GM12878 (cell line): ENCODE results near the gene ZNF860. TPM values are rescaled to one million over a fixed set of nuclear protein-coding genes. Genes with fewer than 3 reads are reported as not detected.

ENCODE experiments used
- ATAC-seq: fragments of 200-7000 bp; cut with Tn5 transposase; 3 replicates; pipeline ENCODE4 v1.9.1; 2020; ENCODE audit warnings: mild to moderate bottlenecking, moderate library complexity
- BruUV-seq: library from RNA; stranded (reverse); fragments of 400-500 nt; replicated peaks from 2 replicates; lab custom pipeline; 2021; lab: Mats Ljungman, UMichigan
- CTCF ChIA-PET: fragments of 300-600 bp; sonication (Branson Sonifier 250); formaldehyde crosslinking; extraction: SDS; loops from one replicate; lab custom pipeline; 2021; ENCODE audit warnings: inconsistent platforms; lab: Yijun Ruan, JAX
- POLR2A ChIA-PET: fragments of 350-600 bp; formaldehyde crosslinking; extraction: SDS; loops from one replicate; lab custom pipeline; 2021; ENCODE audit warnings: inconsistent platforms; lab: Charles Lee
- RAD21 ChIA-PET: fragments of 300-600 bp; sonication (Branson Sonifier 250); formaldehyde crosslinking; loops from one replicate; lab custom pipeline; 2023; ENCODE audit warnings: antibody characterized with exemption; ENCODE audit not compliant: unreplicated experiment; lab: Charles Lee
- SMC1A ChIA-PET: fragments of 300-600 bp; sonication (Branson Sonifier 250); formaldehyde crosslinking; loops from one replicate; lab custom pipeline; 2023; ENCODE audit not compliant: unreplicated experiment, uncharacterized antibody; lab: Charles Lee
- DNase-seq: peaks from one replicate; pipeline ENCODE4 v3.0.0-alpha.2; 2011; ENCODE audit warnings: low read depth, low spot score
- FAIRE-seq: peaks from 3 replicates; lab custom pipeline; 2011; peaks lifted over from hg19 to GRCh38; lab: Jason Lieb, UNC
- H2AFZ ChIP-seq: 2 replicates; pipeline ENCODE4 v1.6.0; 2011; ENCODE audit warnings: low read depth, low read length, control low read depth; ENCODE audit not compliant: control insufficient read depth
- H3K27ac ChIP-seq: 2 replicates; pipeline ENCODE4 v1.5.1; 2011; ENCODE audit warnings: control low read depth; ENCODE audit not compliant: control insufficient read depth, insufficient read depth
- H3K27me3 ChIP-seq, 2 experiments: replicated peaks in 1 of 2; 2 replicates each; pipeline versions ENCODE4 v1.6.0 to v1.6.1; 2011; ENCODE audit warnings: low read length in 1 of 2; ENCODE audit not compliant: control insufficient read depth in 2 of 2, insufficient read depth in 2 of 2
- H3K36me3 ChIP-seq, 2 experiments: 2 replicates each; pipeline ENCODE4 v1.5.1; 2011; ENCODE audit warnings: low read length in 1 of 2; ENCODE audit not compliant: control insufficient read depth in 2 of 2, insufficient read depth in 2 of 2
- H3K4me1 ChIP-seq: 2 replicates; pipeline ENCODE4 v1.6.1; 2011; ENCODE audit warnings: mild to moderate bottlenecking, low read length, moderate library complexity, mixed read lengths; ENCODE audit not compliant: control insufficient read depth, insufficient read depth
- H3K4me2 ChIP-seq: 2 replicates; pipeline ENCODE4 v1.6.0; 2011; ENCODE audit warnings: control low read depth; ENCODE audit not compliant: control insufficient read depth, insufficient read depth
- H3K4me3 ChIP-seq: fragments of 200-600 bp; sonication (generic); 2 replicates; pipeline ENCODE4 v1.5.1; 2016
- H3K79me2 ChIP-seq: 2 replicates; pipeline ENCODE4 v1.6.0; 2011; ENCODE audit warnings: low read length; ENCODE audit not compliant: control insufficient read depth, insufficient read depth
- H3K9ac ChIP-seq: 2 replicates; pipeline ENCODE4 v1.8.0; 2011; ENCODE audit warnings: low read length, control low read depth, mixed read lengths; ENCODE audit not compliant: control insufficient read depth, insufficient read depth
- H3K9me3 ChIP-seq: replicated peaks from 3 replicates; pipeline ENCODE4 v1.5.1; 2011; ENCODE audit warnings: mild to moderate bottlenecking, low read length; ENCODE audit not compliant: control insufficient read depth, insufficient read depth
- H4K20me1 ChIP-seq: 2 replicates; pipeline ENCODE4 v1.6.0; 2011; ENCODE audit not compliant: control insufficient read depth, insufficient read depth
- BHLHE40 ChIP-seq, 2 experiments: fragments of 450-650 bp in 1 of 2; IDR thresholded peaks; 2 replicates each; pipeline ENCODE4 v1.6.1; 2011 to 2017; ENCODE audit warnings: low read depth in 2 of 2, borderline replicate concordance in 1 of 2, improper control_type of control experiment in 1 of 2, low read length in 1 of 2, mild to moderate bottlenecking in 1 of 2
- CREB1 ChIP-seq: IDR thresholded peaks from 2 replicates; pipeline ENCODE4 v1.6.1; 2012; ENCODE audit warnings: low read depth, mild to moderate bottlenecking, inconsistent platforms
- EZH2 ChIP-seq: IDR thresholded peaks from 2 replicates; pipeline ENCODE4 v1.6.1; 2012; ENCODE audit warnings: low read depth, mild to moderate bottlenecking, control low read depth, inconsistent platforms, low read length, borderline replicate concordance; ENCODE audit not compliant: control insufficient read depth
- RAD21 ChIP-seq: IDR thresholded peaks from 2 replicates; pipeline ENCODE4 v1.6.1; 2011; ENCODE audit warnings: mild to moderate bottlenecking, low read depth, low read length, moderate library complexity; ENCODE audit not compliant: insufficient read depth
- SREBF1 ChIP-seq: IDR thresholded peaks from 2 replicates; pipeline ENCODE4 v1.6.1; 2012; ENCODE audit warnings: mild to moderate bottlenecking, low read length
- WGBS: methylation state at CpG from one replicate; pipeline ENCODE4 v1.1.6; 2016; ENCODE audit warnings: low lambda C conversion rate; ENCODE audit not compliant: insufficient replicate concordance, insufficient coverage; ENCODE audit errors: missing lambda C conversion rate; 5-methylcytosine and 5-hydroxymethylcytosine counted together
- in situ Hi-C: fragments of 300-500 bp; cut with MboI; formaldehyde crosslinking; loops from 9 replicates; pipeline ENCODE4 v1.14.3; 2018; ENCODE audit warnings: mixed read lengths
- intact Hi-C: fragments of 100-400 bp; cut with micrococcal nuclease; formaldehyde crosslinking; loops from one replicate; pipeline ENCODE4 v1.14.2; 2022; ENCODE audit not compliant: unreplicated experiment
- polyA plus RNA-seq, 11 experiments: library from polyadenylated mRNA; depleted of rRNA in 4 of 11; unstranded in 6 of 11; stranded (reverse) in 5 of 11; fragments of >200 nt; fragmentation: Nextera tagmentation in 4 of 11; fragmentation: Illumina TruSeq in 1 of 11; extraction: Ambion mirVana in 4 of 11; extraction: Trizol in 1 of 11; gene quantifications; 1 replicate in 1 of 11; 2 replicates in 10 of 11; pipeline versions ENCODE4 v1.2.1 to v1.2.3, GENCODE V29; 2011 to 2016; ENCODE audit warnings: inconsistent platforms in 2 of 11, missing spikeins in 2 of 11, low read depth in 1 of 11
- total RNA-seq, 4 experiments: library from RNA; depleted of rRNA in 3 of 4; stranded (reverse); fragments of >200 nt in 3 of 4; fragmentation: Illumina TruSeq in 1 of 4; extraction: Trizol in 1 of 4; gene quantifications; 2 replicates each; pipeline versions ENCODE4 v1.2.1 to v1.2.3, GENCODE V29; 2013 to 2021

ZNF860 gene
- total and polyA plus RNA-seq, 10 of the 15 experiments (the other 5 are each of a cell fraction or from before 2014, with no cell fraction given) = not detected

DNA sequence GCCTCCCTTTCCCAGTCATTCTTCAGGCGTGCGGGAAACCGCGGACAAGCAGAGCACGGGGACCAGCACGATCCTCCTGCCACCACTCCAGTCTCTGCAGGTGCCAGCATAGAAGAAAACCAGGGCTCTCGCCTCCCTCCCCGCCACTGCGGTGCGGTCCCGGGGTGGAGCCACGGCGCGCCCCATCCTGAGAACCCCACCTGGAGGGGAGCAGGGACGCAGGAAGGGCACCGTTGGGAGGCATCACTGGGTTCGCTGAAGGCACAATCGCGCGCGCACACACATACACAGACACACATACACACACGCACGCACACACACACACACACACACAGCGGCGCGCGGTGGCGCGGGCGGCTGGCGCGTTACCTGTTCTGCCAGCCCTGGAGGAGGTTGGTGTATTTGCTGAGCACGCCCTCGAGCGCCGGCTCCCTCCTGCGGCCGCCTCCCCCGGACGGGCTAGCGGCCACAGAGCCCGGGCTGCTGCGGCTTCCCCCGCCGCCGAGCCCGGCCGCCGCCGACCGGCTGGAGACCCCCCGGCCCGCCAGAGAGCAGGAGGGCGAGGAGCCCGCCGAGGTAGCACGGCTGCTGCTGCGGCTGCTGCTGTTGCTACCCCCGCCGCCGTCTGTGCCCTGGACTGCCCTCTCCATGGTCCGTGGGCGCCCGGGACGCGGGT is 882 bp upstream of the ZNF860 start:
- peaks cover 20% of the 10 kb centered on the region for H3K4me1 ChIP-seq
- RAD21 ChIA-PET = no interaction called here
- 2% methylated on average over 62 of the region's 66 CpGs for WGBS
- H2AFZ ChIP-seq = peak overlapping the region; percentile 34
- no peak overlapping the region for H3K9ac ChIP-seq
- H3K36me3 ChIP-seq = no peaks in the 10 kb centered on the region
- H3K27me3 ChIP-seq = peaks cover 10 to 22% of the 10 kb centered on the region in 2 experiments
- no peak overlapping the region for H3K27ac ChIP-seq
- H3K4me2 ChIP-seq = peak overlapping the region; percentile 92
- POLR2A ChIA-PET = no interaction called here
- no TSS peak for BruUV-seq
- no peaks in the 10 kb centered on the region for H3K79me2 ChIP-seq
- H3K4me3 ChIP-seq = peak overlapping the region; percentile 58; the same call in 1 of the 2 replicates
- no peaks in the 10 kb centered on the region for H3K9me3 ChIP-seq
- ATAC-seq = peak; percentile 69
- in situ Hi-C loops (no loop called here), intact Hi-C loops (no loop called here)
- TF ChIP-seq BHLHE40 (IDR thresholded peaks at IDR 0.05; ENCODE audit: borderline replicate concordance in 1 of 2, low read depth in 2 of 2, low read length in 1 of 2) = no peak
- no peak for TF ChIP-seq SREBF1
- peak; percentile 5; the same call in 1 of the 2 replicates for TF ChIP-seq EZH2
- H4K20me1 ChIP-seq = no peaks in the 10 kb centered on the region
- CTCF ChIA-PET = no interaction called here
- no peak for DNase-seq
- SMC1A ChIA-PET = no interaction called here
- FAIRE-seq = no peak

DNA sequence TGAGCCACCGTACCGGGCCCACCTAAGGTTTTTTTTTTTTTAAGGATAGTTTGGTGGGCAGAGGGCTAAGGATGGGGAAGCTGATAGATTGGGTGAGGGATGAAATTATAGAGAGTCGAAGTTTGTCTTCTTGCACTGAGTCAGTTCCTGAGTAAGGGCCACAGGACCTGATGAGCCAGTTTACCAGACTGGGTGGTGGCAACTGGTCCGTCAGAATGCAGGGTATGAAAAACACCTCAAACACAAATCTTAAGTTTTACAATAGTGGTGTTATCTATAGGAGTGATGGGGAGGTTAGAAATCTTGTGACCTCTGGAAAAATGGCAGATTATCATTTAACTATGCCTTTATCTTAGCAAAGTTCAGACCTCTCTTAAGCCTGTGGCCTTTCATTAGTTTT is 2.8 kb downstream of the ZNF860 start:
- H3K9ac ChIP-seq = no peak overlapping the region
- TF ChIP-seq CREB1 (no peak), RAD21 (no peak)
- no peak overlapping the region for H2AFZ ChIP-seq
- in situ Hi-C loops = no loop called here
- peaks cover 13% of the 10 kb centered on the region for H3K4me1 ChIP-seq
- no peak overlapping the region for H3K4me2 ChIP-seq
- ChIA-PET POLR2A (interaction anchor here (0.7 kb wide), 1 partner anchor 909 kb away, joined by 4 read pairs; no protein-coding TSS in a partner anchor), SMC1A (no interaction called here), RAD21 (no interaction called here), CTCF (no interaction called here)
- ATAC-seq = no peak
- no peak for DNase-seq
- intact Hi-C loops = no loop called here
- no peak overlapping the region for H3K27ac ChIP-seq
- H3K27me3 ChIP-seq = peaks cover 9 to 19% of the 10 kb centered on the region in 2 experiments
- H3K79me2 ChIP-seq = no peaks in the 10 kb centered on the region
- no peaks in the 10 kb centered on the region; the same call in 2 of the 3 replicates for H3K9me3 ChIP-seq
- no peaks in the 10 kb centered on the region for H3K36me3 ChIP-seq
- BruUV-seq = no TSS peak
- WGBS = 70% methylated on average over 4 of the region's 4 CpGs
- H4K20me1 ChIP-seq = no peaks in the 10 kb centered on the region
- no peak overlapping the region for H3K4me3 ChIP-seq
- no peak for FAIRE-seq
